ENCODE results near the gene PPP1R1B.

The PPP1R1B gene

DNA sequence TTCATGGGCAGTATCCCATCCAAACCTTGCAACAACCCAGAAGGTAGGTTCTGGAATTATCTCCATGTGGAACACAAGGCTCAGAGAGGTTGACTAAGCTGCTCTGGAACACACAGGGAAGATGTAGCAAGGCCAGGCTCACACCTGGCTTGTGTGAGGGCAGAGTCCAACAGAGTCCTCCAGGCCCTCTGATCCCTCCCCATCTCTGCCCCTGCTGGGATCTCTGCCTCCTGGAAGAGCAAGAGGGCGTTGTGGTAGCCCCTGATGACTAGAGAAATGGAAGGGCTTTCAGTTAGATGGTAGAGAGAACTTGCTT lies 7.0 kb upstream of the PPP1R1B start:
- Histone ChIP-seq H3K36me3 (ENCODE audit: control insufficient read depth in 1 of 2, insufficient read depth in 2 of 2, low read length in 2 of 2) (no peaks in the 10 kb centered on the region), H3K27me3 (ENCODE audit: low read depth, low read length) (peaks cover under 1% of the 10 kb centered on the region), H3K27ac (ENCODE audit: low read length) (no peak overlapping the region), H3K4me1 (ENCODE audit: control insufficient read depth in 1 of 2, insufficient read depth in 2 of 2, low read length in 2 of 2) (peaks cover 5 to 11% of the 10 kb centered on the region in 2 donors), H3K9me3 (ENCODE audit: control insufficient read depth in 1 of 2, low read length in 2 of 2) (no peaks in the 10 kb centered on the region), H3K4me3 (ENCODE audit: low read depth in 1 of 2, low read length in 2 of 2) (no peak overlapping the region)

- Histone ChIP-seq H3K9me3 (ENCODE audit: control insufficient read depth in 1 of 2, low read length in 2 of 2) (no peaks in the 10 kb centered on the region), H3K4me1 (ENCODE audit: control insufficient read depth in 1 of 2, insufficient read depth in 2 of 2, low read length in 2 of 2) (peaks cover 5 to 17% of the 10 kb centered on the region in 2 donors), H3K4me3 (ENCODE audit: low read depth in 1 of 2, low read length in 2 of 2) (peak overlapping the region in 1 of 2 donors; percentile 37), H3K27ac (ENCODE audit: low read length) (no peak overlapping the region), H3K36me3 (ENCODE audit: control insufficient read depth in 1 of 2, insufficient read depth in 2 of 2, low read length in 2 of 2) (no peaks in the 10 kb centered on the region), H3K27me3 (ENCODE audit: low read depth, low read length) (peaks cover 19% of the 10 kb centered on the region)
These were observed 5.0 kb upstream of the PPP1R1B start for GRCh38 chr17:39621523-39622379.

- Histone ChIP-seq H3K27me3 (ENCODE audit: low read depth, low read length) (peaks cover 22% of the 10 kb centered on the region), H3K4me1 (ENCODE audit: control insufficient read depth in 1 of 2, insufficient read depth in 2 of 2, low read length in 2 of 2) (peaks cover 5 to 21% of the 10 kb centered on the region in 2 donors), H3K27ac (ENCODE audit: low read length) (no peak overlapping the region), H3K36me3 (ENCODE audit: control insufficient read depth in 1 of 2, insufficient read depth in 2 of 2, low read length in 2 of 2) (no peaks in the 10 kb centered on the region), H3K4me3 (ENCODE audit: low read depth in 1 of 2, low read length in 2 of 2) (peak overlapping the region in 1 of 2 donors; percentile 37), H3K9me3 (ENCODE audit: control insufficient read depth in 1 of 2, low read length in 2 of 2) (no peaks in the 10 kb centered on the region)
These were observed 4.3 kb upstream of the PPP1R1B start for GRCh38 chr17:39622380-39623006.

- Histone ChIP-seq H3K4me3 (ENCODE audit: low read depth in 1 of 2, low read length in 2 of 2) (no peak overlapping the region), H3K27me3 (ENCODE audit: low read depth, low read length) (peaks cover 27% of the 10 kb centered on the region), H3K9me3 (ENCODE audit: control insufficient read depth in 1 of 2, low read length in 2 of 2) (no peaks in the 10 kb centered on the region), H3K36me3 (ENCODE audit: control insufficient read depth in 1 of 2, insufficient read depth in 2 of 2, low read length in 2 of 2) (no peaks in the 10 kb centered on the region), H3K4me1 (ENCODE audit: control insufficient read depth in 1 of 2, insufficient read depth in 2 of 2, low read length in 2 of 2) (peaks cover 5 to 19% of the 10 kb centered on the region in 2 donors), H3K27ac (ENCODE audit: low read length) (no peak overlapping the region)
These were observed 3.3 kb upstream of the PPP1R1B start for GRCh38 chr17:39623356-39623950.

DNA sequence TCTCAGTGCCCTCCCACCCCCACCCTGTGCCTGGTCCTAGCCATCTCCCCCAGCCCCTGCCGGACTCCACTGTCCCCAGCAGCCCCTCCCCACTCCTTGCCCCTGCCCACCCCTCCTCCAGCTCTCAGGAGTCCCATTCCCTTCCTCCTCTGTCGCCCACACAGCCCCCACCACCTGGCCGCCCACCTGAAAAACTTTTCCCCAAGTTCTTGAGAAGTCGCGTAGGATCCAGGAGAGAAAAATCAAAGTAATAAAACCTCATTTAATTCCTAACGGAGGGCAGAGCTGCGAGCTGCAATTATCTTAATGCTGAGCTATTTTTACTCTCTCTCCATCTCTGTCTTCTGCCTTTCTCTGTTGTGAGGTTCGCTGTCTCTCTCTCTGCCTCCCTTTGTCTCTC lies 2.4 kb upstream of the PPP1R1B start:
- H3K27me3 ChIP-seq (ENCODE audit: low read depth, low read length) = peaks cover 27% of the 10 kb centered on the region
- no peaks in the 10 kb centered on the region for H3K36me3 ChIP-seq (ENCODE audit: control insufficient read depth in 1 of 2, insufficient read depth in 2 of 2, low read length in 2 of 2)
- no peak overlapping the region for H3K4me3 ChIP-seq (ENCODE audit: low read depth in 1 of 2, low read length in 2 of 2)
- H3K9me3 ChIP-seq (ENCODE audit: control insufficient read depth in 1 of 2, low read length in 2 of 2) = no peaks in the 10 kb centered on the region
- H3K27ac ChIP-seq (ENCODE audit: low read length) = no peak overlapping the region
- peaks cover 5 to 14% of the 10 kb centered on the region in 2 donors for H3K4me1 ChIP-seq (ENCODE audit: control insufficient read depth in 1 of 2, insufficient read depth in 2 of 2, low read length in 2 of 2)

- Histone ChIP-seq H3K9me3 (ENCODE audit: control insufficient read depth in 1 of 2, low read length in 2 of 2) (no peaks in the 10 kb centered on the region), H3K27me3 (ENCODE audit: low read depth, low read length) (peaks cover 27% of the 10 kb centered on the region), H3K4me3 (ENCODE audit: low read depth in 1 of 2, low read length in 2 of 2) (no peak overlapping the region), H3K36me3 (ENCODE audit: control insufficient read depth in 1 of 2, insufficient read depth in 2 of 2, low read length in 2 of 2) (no peaks in the 10 kb centered on the region), H3K27ac (ENCODE audit: low read length) (no peak overlapping the region), H3K4me1 (ENCODE audit: control insufficient read depth in 1 of 2, insufficient read depth in 2 of 2, low read length in 2 of 2) (peaks cover 5 to 14% of the 10 kb centered on the region in 2 donors)
These were observed 1.5 kb upstream of the PPP1R1B start for GRCh38 chr17:39625198-39625785.

DNA sequence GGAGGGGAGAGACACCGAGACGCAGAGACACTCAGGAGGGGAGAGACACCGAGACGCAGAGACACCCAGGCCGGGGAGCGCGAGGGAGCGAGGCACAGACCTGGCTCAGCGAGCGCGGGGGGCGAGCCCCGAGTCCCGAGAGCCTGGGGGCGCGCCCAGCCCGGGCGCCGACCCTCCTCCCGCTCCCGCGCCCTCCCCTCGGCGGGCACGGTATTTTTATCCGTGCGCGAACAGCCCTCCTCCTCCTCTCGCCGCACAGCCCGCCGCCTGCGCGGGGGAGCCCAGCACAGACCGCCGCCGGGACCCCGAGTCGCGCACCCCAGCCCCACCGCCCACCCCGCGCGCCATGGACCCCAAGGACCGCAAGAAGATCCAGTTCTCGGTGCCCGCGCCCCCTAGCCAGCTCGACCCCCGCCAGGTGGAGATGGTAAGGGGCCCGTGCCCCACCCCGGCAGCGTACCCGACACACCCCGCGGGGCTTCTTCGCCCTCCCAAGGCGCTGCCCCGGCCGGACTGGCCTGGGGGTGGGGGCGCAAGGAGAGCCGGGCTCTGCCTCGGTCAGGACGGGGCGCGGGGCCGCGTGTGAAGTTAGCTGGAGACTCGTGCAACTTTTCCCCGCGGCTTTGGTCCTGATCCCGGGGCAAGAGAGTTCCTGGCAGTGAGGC lies 427 bp downstream of the PPP1R1B start:
- peak overlapping the region; percentile 82 for H3K27ac ChIP-seq (ENCODE audit: low read length)
- peaks cover 3 to 14% of the 10 kb centered on the region in 2 donors for H3K4me1 ChIP-seq (ENCODE audit: control insufficient read depth in 1 of 2, insufficient read depth in 2 of 2, low read length in 2 of 2)
- no peaks in the 10 kb centered on the region for H3K36me3 ChIP-seq (ENCODE audit: control insufficient read depth in 1 of 2, insufficient read depth in 2 of 2, low read length in 2 of 2)
- H3K27me3 ChIP-seq (ENCODE audit: low read depth, low read length) = peaks cover 27% of the 10 kb centered on the region
- peak overlapping the region; percentile 46 to 49 for H3K4me3 ChIP-seq (ENCODE audit: low read depth in 1 of 2, low read length in 2 of 2)
- H3K9me3 ChIP-seq (ENCODE audit: control insufficient read depth in 1 of 2, low read length in 2 of 2) = no peaks in the 10 kb centered on the region

DNA sequence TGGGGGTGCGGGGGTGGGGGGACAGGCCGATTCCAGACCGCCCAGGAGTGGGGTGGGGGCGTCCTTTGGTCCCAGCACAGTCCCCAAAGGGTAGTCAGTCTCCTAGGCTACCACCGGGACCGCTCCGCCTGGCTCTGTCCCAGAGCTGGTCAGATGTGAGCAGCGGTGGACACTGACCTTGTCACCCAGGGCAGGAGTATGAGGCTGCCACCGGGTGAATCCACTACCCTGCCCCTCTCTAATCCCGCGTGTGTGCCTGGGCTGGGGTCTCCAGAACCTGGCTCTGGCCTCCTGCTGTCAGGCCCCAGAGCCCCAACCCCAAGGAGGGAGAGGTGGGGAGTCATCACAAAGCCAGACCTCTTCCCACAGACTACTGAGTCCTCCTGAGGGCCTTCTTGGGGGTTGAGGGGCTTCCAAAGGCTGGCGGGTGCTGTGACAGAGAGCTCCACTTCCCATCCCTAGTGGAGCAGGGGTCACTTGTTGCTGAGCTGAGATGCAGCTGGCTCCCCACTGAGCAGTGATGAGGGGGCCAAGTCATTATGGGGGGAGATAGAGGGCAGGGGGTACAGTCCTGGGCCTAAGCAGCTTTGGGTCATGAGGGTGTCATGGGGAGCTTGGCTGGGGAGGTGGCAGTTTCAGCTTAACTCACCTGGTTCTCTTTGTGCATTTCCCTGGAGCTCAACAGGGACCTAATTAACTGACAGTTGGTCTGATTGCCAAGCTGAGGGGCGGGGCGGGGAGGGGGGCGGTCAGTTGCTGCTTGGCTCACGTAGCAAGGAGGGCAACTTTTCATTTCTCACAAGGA lies 1.2 kb downstream of the PPP1R1B start:
- Histone ChIP-seq H3K36me3 (ENCODE audit: control insufficient read depth in 1 of 2, insufficient read depth in 2 of 2, low read length in 2 of 2) (no peaks in the 10 kb centered on the region), H3K4me1 (ENCODE audit: control insufficient read depth in 1 of 2, insufficient read depth in 2 of 2, low read length in 2 of 2) (peaks cover 0 to 14% of the 10 kb centered on the region in 2 donors), H3K27ac (ENCODE audit: low read length) (peak overlapping the region; percentile 82)

GRCh38 chr17:39628655-39629493 lies 2.1 kb downstream of the PPP1R1B start:
- H3K9me3 ChIP-seq (ENCODE audit: control insufficient read depth in 1 of 2, low read length in 2 of 2) = no peaks in the 10 kb centered on the region
- peak overlapping the region in 1 of 2 donors; percentile 16 for H3K4me3 ChIP-seq (ENCODE audit: low read depth in 1 of 2, low read length in 2 of 2)
- peaks cover 0 to 14% of the 10 kb centered on the region in 2 donors for H3K4me1 ChIP-seq (ENCODE audit: control insufficient read depth in 1 of 2, insufficient read depth in 2 of 2, low read length in 2 of 2)
- H3K27me3 ChIP-seq (ENCODE audit: low read depth, low read length) = peaks cover 27% of the 10 kb centered on the region
- peak overlapping the region; percentile 82 for H3K27ac ChIP-seq (ENCODE audit: low read length)
- no peaks in the 10 kb centered on the region for H3K36me3 ChIP-seq (ENCODE audit: control insufficient read depth in 1 of 2, insufficient read depth in 2 of 2, low read length in 2 of 2)

More for the DNA sequence above, 1.2 kb downstream of the PPP1R1B start:
- Histone ChIP-seq H3K4me3 (ENCODE audit: low read depth in 1 of 2, low read length in 2 of 2) (peak overlapping the region; percentile 7 to 49), H3K27me3 (ENCODE audit: low read depth, low read length) (peaks cover 27% of the 10 kb centered on the region), H3K9me3 (ENCODE audit: control insufficient read depth in 1 of 2, low read length in 2 of 2) (no peaks in the 10 kb centered on the region)

DNA sequence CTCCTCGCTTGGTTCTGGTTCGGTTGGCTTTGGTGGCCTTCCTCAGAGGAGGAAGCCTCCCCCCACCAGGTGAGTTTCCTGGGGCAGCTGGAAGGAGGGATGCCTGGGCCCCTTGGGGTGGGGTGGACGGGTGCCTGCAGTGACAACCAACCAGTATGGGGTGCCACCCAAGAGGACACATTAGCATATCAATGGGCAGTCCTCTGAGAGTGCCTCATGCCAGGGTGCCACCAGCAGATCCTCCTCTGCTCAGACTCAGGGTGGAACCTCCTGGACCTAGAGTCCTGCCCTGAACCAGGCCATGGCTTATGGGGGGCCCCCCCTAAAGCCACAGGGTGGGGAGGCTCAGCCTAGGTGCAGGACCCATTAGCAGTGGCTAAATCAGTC lies 2.7 kb downstream of the PPP1R1B start:
- Histone ChIP-seq H3K4me3 (ENCODE audit: low read depth in 1 of 2, low read length in 2 of 2) (peak overlapping the region in 1 of 2 donors; percentile 16), H3K4me1 (ENCODE audit: control insufficient read depth in 1 of 2, insufficient read depth in 2 of 2, low read length in 2 of 2) (peaks cover 0 to 19% of the 10 kb centered on the region in 2 donors), H3K27me3 (ENCODE audit: low read depth, low read length) (peaks cover 27% of the 10 kb centered on the region), H3K9me3 (ENCODE audit: control insufficient read depth in 1 of 2, low read length in 2 of 2) (no peaks in the 10 kb centered on the region), H3K36me3 (ENCODE audit: control insufficient read depth in 1 of 2, insufficient read depth in 2 of 2, low read length in 2 of 2) (no peaks in the 10 kb centered on the region), H3K27ac (ENCODE audit: low read length) (peak overlapping the region; percentile 82)

Data from muscle layer of duodenum (tissue), 2 donors.